SK-N-SH (cell line): Measurements from ENCODE around the gene SAYSD1. TPM values are rescaled to one million over a fixed set of nuclear protein-coding genes. Genes with fewer than 3 reads are reported as not detected.

Source experiments
- CTCF ChIA-PET: fragments of 300-600, 350-600 bp; formaldehyde crosslinking; extraction: SDS; loops from one replicate; lab custom pipeline; 2021; lab: Yijun Ruan, JAX
- POLR2A ChIA-PET: fragments of 350-600 bp; sonication (Branson Sonifier 250); formaldehyde crosslinking; extraction: SDS; loops from one replicate; lab custom pipeline; 2020; ENCODE audit warnings: antibody characterized with exemption, inconsistent platforms; lab: Yijun Ruan, JAX
- DNase-seq: peaks from one replicate; pipeline ENCODE4 v3.0.0; 2012
- H2AFZ ChIP-seq: fragments of 200-600 bp; sonication (generic); 2 replicates; pipeline ENCODE4 v1.8.1; 2016; ENCODE audit warnings: antibody characterized with exemption, mild to moderate bottlenecking, low read depth
- H3F3A ChIP-seq: fragments of 200-600 bp; sonication (generic); replicated peaks from 2 replicates; pipeline ENCODE3; 2016; ENCODE audit warnings: antibody characterized with exemption, mild to moderate bottlenecking; ENCODE audit not compliant: insufficient read depth
- H3K27ac ChIP-seq, 2 experiments: fragments of 200-500 bp in 1 of 2; fragments of 200-600 bp in 1 of 2; sonication (Bioruptor generic) in 1 of 2; sonication (generic), shearing (Covaris generic) in 1 of 2; 2 replicates each; pipeline versions ENCODE4 v1.5.1 to v1.6.1; 2014 to 2016; ENCODE audit warnings: low read depth in 2 of 2, inconsistent platforms in 1 of 2, low read length in 1 of 2, mild to moderate bottlenecking in 1 of 2, mixed read lengths in 1 of 2
- H3K27me3 ChIP-seq: fragments of 200-600 bp; sonication (generic), shearing (Covaris generic); 2 replicates; pipeline ENCODE4 v1.6.1; 2016; ENCODE audit warnings: mixed run types; ENCODE audit not compliant: insufficient read depth
- H3K36me3 ChIP-seq, 2 experiments: fragments of 200-500 bp in 1 of 2; fragments of 200-600 bp in 1 of 2; sonication (Bioruptor generic) in 1 of 2; sonication (generic) in 1 of 2; replicated peaks in 1 of 2; 2 replicates each; pipeline versions ENCODE3 to v1.5.1; 2014 to 2016; ENCODE audit warnings: low read length in 1 of 2, mild to moderate bottlenecking in 1 of 2; ENCODE audit not compliant: insufficient read depth in 2 of 2, control insufficient read depth in 1 of 2
- H3K4me1 ChIP-seq, 2 experiments: fragments of 200-500 bp in 1 of 2; fragments of 200-600 bp in 1 of 2; sonication (Bioruptor generic) in 1 of 2; sonication (generic), shearing (Covaris generic) in 1 of 2; 2 replicates each; pipeline versions ENCODE4 v1.5.1 to v1.6.1; 2014 to 2016; ENCODE audit warnings: low read depth in 1 of 2, low read length in 1 of 2, mixed run types in 1 of 2; ENCODE audit not compliant: insufficient read depth in 2 of 2, control insufficient read depth in 1 of 2
- H3K4me2 ChIP-seq: fragments of 200-600 bp; sonication (generic), shearing (Covaris generic); 2 replicates; pipeline ENCODE4 v1.6.1; 2017; ENCODE audit warnings: mixed run types
- H3K4me3 ChIP-seq, 2 experiments: fragments of 200-500 bp in 1 of 2; fragments of 200-600 bp in 1 of 2; sonication (Bioruptor generic) in 1 of 2; sonication (generic), shearing (Covaris generic) in 1 of 2; 2 replicates each; pipeline versions ENCODE4 v1.5.1 to v1.8.1; 2014 to 2016; ENCODE audit warnings: low read depth in 2 of 2, inconsistent platforms in 1 of 2, low read length in 1 of 2, mild to moderate bottlenecking in 1 of 2, mixed read lengths in 1 of 2, moderate library complexity in 1 of 2
- H3K79me2 ChIP-seq: fragments of 200-600 bp; sonication (generic); 2 replicates; pipeline ENCODE4 v1.8.1; 2017; ENCODE audit warnings: mild to moderate bottlenecking; ENCODE audit not compliant: insufficient read depth
- H3K9ac ChIP-seq: fragments of 200-600 bp; sonication (generic); 2 replicates; pipeline ENCODE4 v1.6.1; 2017; ENCODE audit warnings: mixed run types
- H3K9me2 ChIP-seq: fragments of 200-600 bp; sonication (generic); 2 replicates; pipeline ENCODE4 v1.6.1; 2017; ENCODE audit warnings: mixed run types
- H3K9me3 ChIP-seq: fragments of 200-600 bp; sonication (generic); 2 replicates; pipeline ENCODE4 v1.6.1; 2017; ENCODE audit warnings: mixed run types, mild to moderate bottlenecking, moderate library complexity
- H4K20me1 ChIP-seq: fragments of 200-600 bp; sonication (generic); 2 replicates; pipeline ENCODE4 v1.6.1; 2017; ENCODE audit warnings: mild to moderate bottlenecking, mixed run types; ENCODE audit not compliant: insufficient read depth
- CHD2 ChIP-seq: fragments of 150-350 bp; IDR thresholded peaks from 2 replicates; pipeline ENCODE4 v1.6.1; 2018; ENCODE audit warnings: low read length; ENCODE audit not compliant: partially characterized antibody
- FOSL2 ChIP-seq: IDR thresholded peaks from 2 replicates; pipeline ENCODE4 v1.4.0; 2012; ENCODE audit warnings: low read depth, mild to moderate bottlenecking, moderate library complexity, borderline replicate concordance
- FOXJ3 ChIP-seq: sonication (generic); formaldehyde crosslinking; IDR thresholded peaks from 2 replicates; pipeline ENCODE4 v1.5.1; 2020; ENCODE audit warnings: mild to moderate bottlenecking, missing genetic modification reagents
- GABPA ChIP-seq: IDR thresholded peaks from 2 replicates; pipeline ENCODE4 v1.4.0; 2012; ENCODE audit warnings: low read depth, mild to moderate bottlenecking
- MAX ChIP-seq: IDR thresholded peaks from 2 replicates; pipeline ENCODE4 v1.4.0; 2012; ENCODE audit warnings: low read depth
- RAD21 ChIP-seq: IDR thresholded peaks from 2 replicates; pipeline ENCODE4 v1.6.1; 2012; ENCODE audit warnings: mild to moderate bottlenecking, low read length
- SMC3 ChIP-seq: IDR thresholded peaks from 2 replicates; pipeline ENCODE4 v1.6.1; 2012; ENCODE audit warnings: low read depth, low read length, improper control_type of control experiment
- TEAD4 ChIP-seq: IDR thresholded peaks from 2 replicates; pipeline ENCODE4 v1.4.0; 2012; ENCODE audit warnings: mild to moderate bottlenecking, borderline replicate concordance; ENCODE audit not compliant: insufficient read depth
- USF2 ChIP-seq: fragments of 150-350 bp; IDR thresholded peaks from 2 replicates; pipeline ENCODE4 v1.6.1; 2017; ENCODE audit warnings: antibody characterized with exemption, low read length, low read depth, borderline replicate concordance
- WGBS: methylation state at CpG from one replicate; pipeline ENCODE4 v1.1.6; 2017; ENCODE audit warnings: low lambda C conversion rate; 5-methylcytosine and 5-hydroxymethylcytosine counted together
- polyA plus RNA-seq, 3 experiments: library from polyadenylated mRNA; depleted of rRNA; stranded (reverse); fragments of >200 nt; gene quantifications; 2 replicates each; pipeline ENCODE4 v1.2.3, GENCODE V29; 2012

The SAYSD1 gene
- polyA plus RNA-seq, 1 of the 3 experiments (the other 2 are of a cell fraction) = 6.1 TPM

GRCh38 chr6:39092124-39092523 lies 22.9 kb downstream of the SAYSD1 start:
- Histone ChIP-seq H3K4me2 (no peak overlapping the region), H3K27ac (no peak overlapping the region), H3K4me1 (no peaks in the 10 kb centered on the region), H3K27me3 (no peaks in the 10 kb centered on the region), H2AFZ (no peak overlapping the region), H3F3A (no peaks in the 10 kb centered on the region), H3K4me3 (no peak overlapping the region), H3K79me2 (no peaks in the 10 kb centered on the region), H3K9me2 (no peaks in the 10 kb centered on the region), H4K20me1 (no peaks in the 10 kb centered on the region), H3K36me3 (no peaks in the 10 kb centered on the region), H3K9me3 (no peaks in the 10 kb centered on the region), H3K9ac (no peak overlapping the region)
- TF ChIP-seq USF2 (no peak), CHD2 (peak; percentile 10), SMC3 (peak; percentile 53; the same call in 1 of the 2 replicates), RAD21 (peak; percentile 74)
- WGBS = 50% methylated on average over 1 of the region's 1 CpG
- ChIA-PET POLR2A (no interaction called here), CTCF (interaction anchor here (0.7 to 6.6 kb wide), 27 partner anchors 9 to 1411 kb away, joined by 3 to 52 read pairs (median 3); partner anchors contain the start of gene SAYSD1)
- DNase-seq = peak; percentile 41

GRCh38 chr6:39091220-39091619 lies 23.8 kb downstream of the SAYSD1 start:
- Histone ChIP-seq H3K9ac (no peak overlapping the region), H3K9me3 (no peaks in the 10 kb centered on the region), H3K4me1 (no peaks in the 10 kb centered on the region), H3K79me2 (no peaks in the 10 kb centered on the region), H3K36me3 (no peaks in the 10 kb centered on the region), H2AFZ (no peak overlapping the region), H3K9me2 (no peaks in the 10 kb centered on the region), H3K27me3 (no peaks in the 10 kb centered on the region), H3K4me2 (no peak overlapping the region), H3F3A (no peaks in the 10 kb centered on the region), H3K4me3 (no peak overlapping the region), H4K20me1 (no peaks in the 10 kb centered on the region), H3K27ac (no peak overlapping the region)
- WGBS = 57% methylated on average over 7 of the region's 7 CpGs
- ChIA-PET POLR2A (no interaction called here), CTCF (interaction anchor here (0.8 to 6.6 kb wide), 15 partner anchors 8 to 220 kb away, joined by 3 to 52 read pairs (median 5); no protein-coding TSS in a partner anchor)
- no peak for TF ChIP-seq MAX
- no peak for TF ChIP-seq TEAD4
- no peak for TF ChIP-seq GABPA
- no peak for TF ChIP-seq FOSL2
- no peak for TF ChIP-seq USF2
- DNase-seq = no peak

- WGBS = 54% methylated on average over 4 of the region's 4 CpGs
- Histone ChIP-seq H3K9ac (no peak overlapping the region), H3K9me2 (no peaks in the 10 kb centered on the region), H4K20me1 (no peaks in the 10 kb centered on the region), H3K9me3 (no peaks in the 10 kb centered on the region), H3F3A (no peaks in the 10 kb centered on the region), H2AFZ (no peak overlapping the region), H3K4me3 (no peak overlapping the region), H3K4me1 (no peaks in the 10 kb centered on the region; a peak in 1 of 4 replicates), H3K79me2 (no peaks in the 10 kb centered on the region), H3K27ac (no peak overlapping the region), H3K36me3 (no peaks in the 10 kb centered on the region), H3K4me2 (no peak overlapping the region), H3K27me3 (no peaks in the 10 kb centered on the region)
- ChIA-PET CTCF (interaction anchor here (0.6 to 6.6 kb wide), 5 partner anchors 12 to 477 kb away, joined by 3 to 52 read pairs (median 8); no protein-coding TSS in a partner anchor), POLR2A (no interaction called here)
- DNase-seq = no peak
- TF ChIP-seq GABPA (no peak), TEAD4 (no peak), CHD2 (no peak), FOXJ3 (no peak), FOSL2 (no peak), RAD21 (no peak)
These were observed 24.9 kb downstream of the SAYSD1 start for GRCh38 chr6:39090036-39090435.
